ENCODE measurements around the gene TAF11.
"Not testable (repeated sequence)": the region's sequence is repeated elsewhere in the genome, so short reads cannot be mapped to it uniquely, and the experiment has no call there.

The TAF11 gene

GRCh38 chr6:34904990-34905613 is 17.3 kb upstream of the TAF11 start:
- DNase-seq: no peak

GRCh38 chr6:34901930-34902329 is 14.1 kb upstream of the TAF11 start:
- DNase-seq: no peak

GRCh38 chr6:34900321-34901031 is 12.6 kb upstream of the TAF11 start:
- no peak for DNase-seq

GRCh38 chr6:34899748-34900147 is 11.9 kb upstream of the TAF11 start:
- not testable (repeated sequence) for DNase-seq

- no peak for DNase-seq
Observed at GRCh38 chr6:34897716-34898115, 9.9 kb upstream of the TAF11 start.

GRCh38 chr6:34897130-34897529 is 9.3 kb upstream of the TAF11 start:
- DNase-seq: no peak

GRCh38 chr6:34894693-34895092 is 6.9 kb upstream of the TAF11 start:
- DNase-seq: no peak

GRCh38 chr6:34891296-34891695 is 3.5 kb upstream of the TAF11 start:
- no peak for DNase-seq

GRCh38 chr6:34890533-34890925 is 2.7 kb upstream of the TAF11 start:
- no peak for DNase-seq

- peak; percentile 89 for DNase-seq
Observed at GRCh38 chr6:34888874-34889555, 1.2 kb upstream of the TAF11 start, which contains the start of gene ANKS1A. ANKS1A (plus strand) TSS chr6:34889255; CDS start chr6:34889403, 148 bp downstream.

GRCh38 chr6:34888514-34888856 is 643 bp upstream of the TAF11 start:
- DNase-seq: no peak

GRCh38 chr6:34885837-34886236 is 2.0 kb downstream of the TAF11 start:
- DNase-seq: not testable (repeated sequence)

GRCh38 chr6:34884996-34885395 is 2.8 kb downstream of the TAF11 start:
- no peak for DNase-seq

GRCh38 chr6:34884073-34884472 is 3.8 kb downstream of the TAF11 start:
- DNase-seq: not testable (repeated sequence)

- DNase-seq: no peak
Observed at GRCh38 chr6:34877869-34878485, 9.9 kb downstream of the TAF11 start.

GRCh38 chr6:34877259-34877658 is 10.6 kb downstream of the TAF11 start:
- no peak for DNase-seq

GRCh38 chr6:34876472-34876871 is 11.4 kb downstream of the TAF11 start:
- DNase-seq: no peak

GRCh38 chr6:34875292-34876213 is 12.3 kb downstream of the TAF11 start:
- no peak for DNase-seq

- no peak for DNase-seq
Observed at GRCh38 chr6:34872332-34872731, 15.5 kb downstream of the TAF11 start.

GRCh38 chr6:34871853-34872252 is 16.0 kb downstream of the TAF11 start:
- DNase-seq: no peak

GRCh38 chr6:34867484-34867883 is 20.4 kb downstream of the TAF11 start:
- DNase-seq: no peak

- no peak for DNase-seq
Observed at GRCh38 chr6:34866509-34866908, 21.3 kb downstream of the TAF11 start.

- no peak for DNase-seq
Observed at GRCh38 chr6:34865107-34865506, 22.7 kb downstream of the TAF11 start.

Data from activated CD4-positive, alpha-beta T cell treated with anti-CD3 and anti-CD28 coated beads, Interleukin-2, amount 50 U/mL, for 4 hours (primary cell).